T1000 (cell line): ENCODE measurements around the gene FAM219A.

Experiments used
- DNase-seq: peaks from one replicate; lab custom pipeline; 2025; ENCODE audit warnings: mixed read lengths; lab: John Stamatoyannopoulos, UW

The FAM219A gene

DNA sequence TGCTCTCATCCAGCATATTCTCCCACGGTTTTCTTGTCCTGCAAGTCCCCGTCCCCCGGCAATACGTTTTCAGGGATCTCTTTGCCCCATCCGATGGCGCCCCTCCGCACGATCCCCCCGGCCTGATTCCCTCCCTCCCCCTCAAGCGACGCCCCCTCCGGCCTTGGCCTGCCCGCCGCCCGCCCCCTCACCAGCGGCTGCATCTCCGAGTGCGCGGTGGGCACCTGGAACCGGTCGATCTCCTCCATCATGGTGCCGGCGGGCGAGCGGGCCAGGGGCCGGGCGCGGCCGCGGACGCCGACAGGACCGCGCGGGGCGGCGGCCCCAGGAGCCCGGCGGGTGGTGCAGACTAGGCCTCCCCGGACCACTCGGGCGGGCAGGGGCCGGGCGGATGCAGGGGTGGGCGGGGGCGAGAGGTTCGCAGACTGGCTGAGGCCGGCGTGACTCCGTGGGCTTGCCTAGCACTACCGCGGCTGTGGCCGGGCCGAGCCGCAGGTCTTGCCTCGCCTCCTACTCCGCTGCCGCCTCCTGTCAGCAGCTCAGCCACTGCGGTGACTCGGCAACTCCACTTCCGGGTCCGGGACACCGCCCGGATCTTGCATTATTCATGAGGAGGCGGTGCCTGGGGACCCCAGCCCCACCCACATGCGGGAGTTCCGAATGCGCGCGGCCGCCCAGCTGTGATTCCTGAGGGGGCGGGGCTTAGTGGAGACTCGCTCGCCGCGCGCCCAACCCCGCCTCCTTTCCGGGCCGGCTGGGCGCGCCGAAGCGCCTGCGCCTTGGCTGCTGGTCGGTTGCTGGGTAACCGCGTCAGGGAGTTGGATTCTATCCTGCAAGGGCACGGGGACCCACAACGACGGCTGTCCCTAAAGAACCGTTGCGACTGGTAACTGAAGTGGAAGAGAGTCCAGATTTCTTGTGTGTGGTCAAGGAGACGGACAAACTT lies at the start of gene FAM219A, which contains the start of gene DNAI1:
Gene FAM219A (minus strand): TSS at position 558 of the 946 bp plus-strand sequence. CDS start 307 bp downstream, at position 251.
Gene DNAI1 (plus strand): TSS at position 793 of the 946 bp plus-strand sequence. CDS start 201 bp downstream, outside the sequence.
- peak; percentile 95 for DNase-seq

DNA sequence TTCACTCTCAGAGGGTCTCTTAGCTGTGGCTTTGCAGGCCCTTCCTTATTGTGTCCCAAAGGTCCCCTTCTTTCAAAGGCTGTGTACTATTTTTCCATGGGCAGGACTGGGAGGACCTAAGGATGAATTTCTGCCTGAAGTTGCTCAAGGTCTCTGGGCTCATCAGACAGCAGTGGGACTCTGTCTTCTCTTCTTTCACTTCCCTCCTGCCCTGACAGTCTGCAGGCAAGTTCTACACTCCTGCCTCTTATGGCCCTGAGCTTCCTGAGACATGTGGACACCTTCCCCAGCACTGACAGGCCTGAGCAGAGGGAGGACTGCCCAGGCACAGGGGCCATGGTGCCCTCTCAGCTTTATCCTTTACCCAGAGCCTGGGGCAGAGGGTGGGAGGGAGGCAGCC lies 49.6 kb upstream of the FAM219A start:
- DNase-seq, result no peak

DNA sequence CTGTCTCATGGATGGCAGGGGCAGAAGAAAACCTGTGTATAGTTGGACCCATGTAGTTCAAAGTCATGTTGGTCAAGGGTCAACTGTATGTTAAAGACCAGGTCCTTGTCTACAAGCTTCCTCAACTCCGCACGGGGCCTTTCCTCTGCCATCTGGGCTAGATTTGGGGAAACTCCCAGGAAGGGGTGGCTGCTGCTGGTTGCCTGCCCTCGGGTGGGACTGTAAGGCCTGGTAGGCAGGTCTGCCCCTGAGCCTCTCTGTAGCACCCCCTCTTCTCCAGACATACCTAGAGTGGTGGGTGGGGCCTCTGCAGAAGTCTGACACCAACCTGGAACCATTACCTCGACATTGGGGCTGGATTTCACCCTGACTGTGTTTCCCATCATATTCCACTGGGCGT lies 49.2 kb upstream of the FAM219A start:
- no peak for DNase-seq

DNA sequence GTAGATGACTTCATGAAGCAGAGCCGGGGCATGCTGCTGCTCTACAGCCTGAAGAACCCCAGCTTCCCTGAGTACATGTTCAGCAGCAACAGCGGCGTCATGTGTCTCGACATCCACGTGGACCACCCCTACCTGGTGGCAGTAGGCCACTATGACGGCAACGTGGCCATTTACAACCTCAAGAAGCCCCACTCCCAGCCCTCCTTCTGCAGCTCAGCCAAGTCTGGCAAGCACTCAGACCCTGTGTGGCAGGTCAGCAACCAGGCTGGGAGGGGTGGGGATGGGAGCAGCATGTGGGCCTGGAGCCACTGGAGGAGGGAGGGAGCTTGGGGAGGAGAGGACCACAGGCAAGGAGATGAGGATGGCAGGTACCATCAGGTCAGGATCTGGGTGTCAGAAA lies 48.3 kb upstream of the FAM219A start:
- no peak for DNase-seq

GRCh38 chr9:34505370-34506120 lies 47.2 kb upstream of the FAM219A start:
- DNase-seq, result no peak

GRCh38 chr9:34503406-34503805 lies 45.0 kb upstream of the FAM219A start:
- no peak for DNase-seq

GRCh38 chr9:34502891-34503290 lies 44.5 kb upstream of the FAM219A start:
- no peak for DNase-seq

DNA sequence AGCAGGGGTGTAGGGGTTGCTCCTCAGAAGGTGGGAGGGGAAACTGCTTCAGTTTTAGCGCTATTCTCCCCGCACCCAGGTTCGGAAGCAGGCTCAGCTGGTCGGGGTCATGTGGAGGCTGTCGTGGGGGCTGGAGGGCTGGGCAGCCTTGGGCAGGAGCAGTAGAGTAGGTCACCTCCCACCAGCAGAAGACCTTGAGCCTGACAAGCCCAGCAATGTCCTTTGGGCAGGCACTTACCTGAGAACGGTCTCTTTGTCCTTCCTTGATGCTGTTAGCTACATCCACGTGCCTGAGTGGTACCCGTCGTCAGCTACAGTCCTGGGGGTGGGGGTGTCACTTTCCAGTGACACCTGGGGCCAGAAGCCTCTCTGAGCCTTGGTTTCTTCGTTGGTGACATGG lies 44.1 kb upstream of the FAM219A start:
- no peak for DNase-seq

GRCh38 chr9:34501889-34502425 lies 43.6 kb upstream of the FAM219A start:
- no peak for DNase-seq

- DNase-seq, result no peak
Measured at GRCh38 chr9:34501372-34501771, 43.0 kb upstream of the FAM219A start.

DNA sequence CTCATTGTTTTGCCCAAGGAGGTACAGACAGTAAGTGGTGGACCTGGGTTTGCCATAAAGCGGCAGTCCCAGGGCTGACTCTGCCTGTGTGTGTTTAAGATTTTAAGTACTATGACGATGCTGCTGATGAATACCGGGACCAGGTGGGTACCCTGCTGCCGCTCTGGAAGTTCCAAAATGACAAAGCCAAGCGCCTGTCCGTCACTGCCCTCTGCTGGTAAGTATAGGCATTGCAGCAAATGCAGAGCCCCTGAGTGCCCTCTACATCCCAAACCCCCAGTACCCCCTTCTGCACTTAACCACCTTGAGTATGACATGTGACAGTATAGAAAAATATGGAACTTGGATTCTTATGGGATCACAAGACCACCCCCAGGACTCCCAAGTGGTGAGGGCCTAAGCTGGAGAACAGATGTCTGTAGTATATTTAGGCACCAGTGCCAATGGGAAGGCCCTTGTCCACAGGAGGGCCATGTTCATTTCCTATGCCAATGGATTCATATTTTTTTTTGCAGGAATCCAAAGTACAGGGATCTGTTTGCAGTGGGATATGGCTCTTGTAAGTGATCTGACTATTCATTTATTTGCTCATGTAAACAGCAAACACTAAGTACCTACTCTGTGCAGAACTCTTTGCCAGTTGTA lies 42.4 kb upstream of the FAM219A start:
- peak; percentile 16 for DNase-seq

DNA sequence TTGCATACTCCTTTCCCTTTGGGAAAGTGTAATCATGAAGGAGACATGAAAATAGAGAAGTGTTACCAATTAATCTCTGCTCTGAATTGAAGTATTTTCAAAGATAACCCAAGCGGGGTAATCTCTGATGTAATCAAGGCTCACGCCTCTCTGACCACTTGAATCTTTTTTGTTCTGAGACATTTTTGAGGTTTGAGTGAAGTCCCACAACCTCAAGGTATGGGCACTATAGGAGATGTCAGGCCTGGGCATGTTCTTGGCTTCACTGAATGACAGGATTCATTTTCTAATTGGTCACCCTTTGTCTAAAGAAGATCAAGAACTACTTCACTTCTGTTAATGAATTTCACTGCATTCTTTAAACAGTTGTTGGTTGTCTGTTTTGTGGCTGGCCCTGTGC lies 40.7 kb upstream of the FAM219A start:
- DNase-seq, result no peak

- DNase-seq, result no peak
Measured at GRCh38 chr9:34498553-34498952, 40.2 kb upstream of the FAM219A start.

DNA sequence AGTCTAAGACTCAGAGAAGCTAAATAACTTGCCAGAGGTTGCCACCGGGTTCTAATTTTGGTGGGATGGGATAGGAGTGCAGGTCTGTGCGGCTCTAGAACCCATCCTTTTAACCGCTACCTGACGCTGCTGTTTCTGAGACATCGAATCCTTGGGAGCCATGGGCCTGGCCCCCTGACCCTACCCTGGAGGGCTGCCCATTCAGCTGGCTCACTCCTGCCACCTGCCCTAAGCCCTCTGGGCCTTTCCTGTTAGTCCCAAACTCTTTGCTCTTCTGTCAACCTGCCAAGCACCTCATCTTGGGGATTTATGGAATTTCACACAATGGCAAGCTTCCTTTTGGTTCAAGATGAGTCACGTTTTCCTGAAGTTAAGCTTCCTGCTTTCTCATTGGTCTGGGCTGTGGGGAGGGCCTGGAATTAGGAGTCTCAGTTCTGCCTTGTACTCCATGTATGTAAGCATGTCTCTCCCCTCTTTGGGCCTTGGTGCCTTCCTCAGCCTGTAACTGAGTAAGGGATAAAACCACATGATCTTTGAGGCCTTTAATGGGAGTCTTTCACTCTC lies 37.9 kb upstream of the FAM219A start:
- DNase-seq, result no peak

- peak; percentile 9 for DNase-seq
Measured at GRCh38 chr9:34493972-34494535, 35.7 kb upstream of the FAM219A start.

- no peak for DNase-seq
Measured at GRCh38 chr9:34492051-34492450, 33.7 kb upstream of the FAM219A start.

GRCh38 chr9:34491596-34491995 lies 33.2 kb upstream of the FAM219A start:
- no peak for DNase-seq

DNA sequence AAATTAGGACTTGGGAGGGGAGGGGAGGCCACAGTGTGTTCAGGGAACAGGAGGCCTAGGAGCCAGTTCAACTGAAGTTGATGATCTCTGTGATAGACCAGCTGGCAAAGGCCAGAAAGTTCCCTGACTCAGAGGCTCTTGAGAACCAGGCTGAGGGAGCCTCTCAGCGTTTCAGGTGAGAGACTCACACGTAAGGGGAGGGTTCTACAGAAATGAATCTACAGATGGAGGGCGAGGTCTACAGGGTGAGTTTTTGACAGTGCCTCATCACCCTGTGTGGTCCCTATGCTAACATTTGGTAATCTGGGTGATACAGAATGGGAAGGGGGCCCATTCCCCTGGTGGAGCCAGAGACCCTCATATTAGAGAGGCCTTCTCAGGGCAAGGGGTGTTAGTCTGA lies 32.4 kb upstream of the FAM219A start:
- DNase-seq, result no peak

DNA sequence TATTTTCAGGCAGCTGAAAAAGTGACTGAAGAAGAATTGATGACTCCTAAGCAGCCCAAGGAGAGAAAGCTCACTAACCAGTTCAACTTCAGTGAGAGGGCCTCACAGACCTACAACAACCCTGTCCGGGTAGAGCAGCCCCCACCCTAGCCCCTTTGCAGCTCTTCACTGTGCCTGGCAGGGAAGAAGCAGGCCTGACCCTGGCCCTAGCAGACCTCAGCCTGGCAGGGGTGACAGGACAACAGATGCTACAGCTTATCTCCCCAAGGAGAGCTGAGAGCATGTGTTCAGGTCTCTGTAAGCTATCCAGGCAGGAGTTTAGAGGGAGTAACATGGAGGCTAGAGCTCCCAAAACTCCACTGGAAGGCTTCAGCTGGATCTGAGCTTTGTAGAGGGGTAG lies 32.0 kb upstream of the FAM219A start:
- DNase-seq, result no peak

- no peak for DNase-seq
Measured at GRCh38 chr9:34486572-34486971, 28.2 kb upstream of the FAM219A start.

GRCh38 chr9:34485822-34486221 lies 27.5 kb upstream of the FAM219A start:
- no peak for DNase-seq
